Sigmoid colon (tissue), 7 donors: Measurements from ENCODE around the gene APOBEC2. TPM values are rescaled to one million over a fixed set of nuclear protein-coding genes. Genes with fewer than 3 reads are reported as not detected.

ENCODE experiments used
- DNase-seq: peaks from one replicate; pipeline ENCODE4 v3.0.0-alpha.2; 2019
- H3K27ac ChIP-seq, 4 donors: fragments of 200-600 bp; sonication (generic); one replicate each; pipeline ENCODE4 v1.5.1; 2016 to 2019; ENCODE audit warnings: mild to moderate bottlenecking in 1 of 4
- H3K27me3 ChIP-seq, 3 donors: fragments of 200-600 bp; sonication (generic); one replicate each; pipeline ENCODE4 v1.5.1; 2019; ENCODE audit warnings: mild to moderate bottlenecking in 1 of 3
- H3K36me3 ChIP-seq, 4 donors: fragments of 200-600 bp; sonication (generic); one replicate each; pipeline ENCODE4 v1.5.1; 2016 to 2019
- H3K4me1 ChIP-seq, 4 donors: fragments of 200-600 bp; sonication (generic); one replicate each; pipeline ENCODE4 v1.5.1; 2017 to 2019
- H3K4me3 ChIP-seq, 4 donors: fragments of 200-600 bp; sonication (generic); one replicate each; pipeline ENCODE4 v1.5.1; 2017 to 2019; ENCODE audit warnings: mild to moderate bottlenecking in 2 of 4, moderate library complexity in 1 of 4
- H3K9me3 ChIP-seq, 4 donors: fragments of 200-600 bp in 3 of 4; sonication (generic) in 3 of 4; one replicate each; pipeline versions ENCODE4 v1.5.1 to v1.6.1; 2013 to 2019
- EP300 ChIP-seq, 4 donors: sonication (generic); formaldehyde crosslinking; IDR thresholded peaks; one replicate each; pipeline ENCODE4 v1.6.1; 2017; ENCODE audit warnings: antibody characterized with exemption in 4 of 4
- POLR2A ChIP-seq, 2 donors: fragments of 450-650 bp; IDR thresholded peaks; one replicate each; pipeline ENCODE4 v1.6.1; 2016; ENCODE audit warnings: antibody characterized with exemption in 2 of 2, mild to moderate bottlenecking in 2 of 2, moderate library complexity in 2 of 2
- POLR2AphosphoS5 ChIP-seq, 4 donors: sonication (generic); formaldehyde crosslinking; IDR thresholded peaks; one replicate each; pipeline ENCODE4 v1.6.1; 2017; ENCODE audit warnings: antibody characterized with exemption in 4 of 4
- WGBS, 2 donors: extraction: QIAGEN DNeasy Blood & Tissue Kit; methylation state at CpG; one replicate each; pipeline ENCODE4 v1.1.7; 2013; 5-methylcytosine and 5-hydroxymethylcytosine counted together
- intact Hi-C: fragments of 100-400 bp; cut with DNase I; formaldehyde crosslinking; loops from one replicate; pipeline ENCODE4 v1.15.1; 2023
- polyA plus RNA-seq, 3 donors: library from polyadenylated mRNA; stranded (reverse); fragments of 200-250 nt; gene quantifications; one replicate each; pipeline ENCODE4 v1.2.3, GENCODE V29; 2013
- total RNA-seq, 4 donors: library from RNA; depleted of rRNA; stranded (reverse); fragments of >200 nt; gene quantifications; one replicate each; pipeline ENCODE4 v1.1.0, GENCODE V29; 2016
- TF ChIP-seq, protein P1 (sequence below), 4 experiments: fragments of 450-650 bp in 3 of 4; fragments of 200-600 bp in 1 of 4; IDR thresholded peaks; one replicate each; pipeline ENCODE4 v1.5.1; 2016 to 2019; ENCODE audit warnings: antibody characterized with exemption in 4 of 4, mild to moderate bottlenecking in 3 of 4, moderate library complexity in 2 of 4
- donor health status: healthy with polysubstance abuse.
- donor health status: Bipolar disorder and iron deficiency.
- donor health status: healthy.

APOBEC2 gene
- total and polyA plus RNA-seq, 7 donors: 0.20 to 1.1 (median 0.68) TPM; not detected in 2

DNA sequence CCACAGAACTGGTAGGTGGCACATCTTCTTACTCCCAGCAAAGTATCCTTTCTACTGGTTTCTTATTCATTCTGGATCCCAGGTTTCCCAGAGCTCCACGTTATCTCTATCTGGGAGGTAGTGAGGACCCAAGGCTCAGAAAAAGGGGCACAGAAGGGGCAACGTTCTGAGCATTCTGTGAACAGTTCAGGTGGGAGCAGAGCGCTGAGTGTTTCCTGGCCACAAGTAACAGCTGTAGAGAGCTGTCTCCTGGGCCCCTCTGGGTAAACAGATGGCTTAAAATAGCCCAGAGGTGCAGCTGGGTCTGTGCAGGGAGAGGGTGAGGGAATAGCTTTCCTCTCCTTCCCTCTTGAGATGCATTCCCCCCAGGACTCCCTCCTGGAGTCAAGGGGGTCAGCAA lies 2.1 kb downstream of the APOBEC2 start:
- peaks cover 0 to 65% (median 56%) of the 10 kb centered on the region in 4 donors for H3K4me1 ChIP-seq
- no peaks in the 10 kb centered on the region for H3K27me3 ChIP-seq
- peak overlapping the region; percentile 30 to 72 (median 42) for H3K27ac ChIP-seq
- no peak for DNase-seq
- no peaks in the 10 kb centered on the region for H3K9me3 ChIP-seq
- no peak overlapping the region for H3K4me3 ChIP-seq
- 36 to 70% methylated on average over 3 of the region's 3 CpGs for WGBS, 2 donors
- intact Hi-C loops: no loop called here
- TF ChIP-seq POLR2A (IDR thresholded peaks at IDR 0.05) (no peak), POLR2AphosphoS5 (IDR thresholded peaks at IDR 0.05) (no peak), EP300 (IDR thresholded peaks at IDR 0.05) (no peak)
- TF ChIP-seq, protein P1, sequence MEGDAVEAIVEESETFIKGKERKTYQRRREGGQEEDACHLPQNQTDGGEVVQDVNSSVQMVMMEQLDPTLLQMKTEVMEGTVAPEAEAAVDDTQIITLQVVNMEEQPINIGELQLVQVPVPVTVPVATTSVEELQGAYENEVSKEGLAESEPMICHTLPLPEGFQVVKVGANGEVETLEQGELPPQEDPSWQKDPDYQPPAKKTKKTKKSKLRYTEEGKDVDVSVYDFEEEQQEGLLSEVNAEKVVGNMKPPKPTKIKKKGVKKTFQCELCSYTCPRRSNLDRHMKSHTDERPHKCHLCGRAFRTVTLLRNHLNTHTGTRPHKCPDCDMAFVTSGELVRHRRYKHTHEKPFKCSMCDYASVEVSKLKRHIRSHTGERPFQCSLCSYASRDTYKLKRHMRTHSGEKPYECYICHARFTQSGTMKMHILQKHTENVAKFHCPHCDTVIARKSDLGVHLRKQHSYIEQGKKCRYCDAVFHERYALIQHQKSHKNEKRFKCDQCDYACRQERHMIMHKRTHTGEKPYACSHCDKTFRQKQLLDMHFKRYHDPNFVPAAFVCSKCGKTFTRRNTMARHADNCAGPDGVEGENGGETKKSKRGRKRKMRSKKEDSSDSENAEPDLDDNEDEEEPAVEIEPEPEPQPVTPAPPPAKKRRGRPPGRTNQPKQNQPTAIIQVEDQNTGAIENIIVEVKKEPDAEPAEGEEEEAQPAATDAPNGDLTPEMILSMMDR (IDR thresholded peaks at IDR 0.05): no peak
- no peaks in the 10 kb centered on the region for H3K36me3 ChIP-seq

DNA sequence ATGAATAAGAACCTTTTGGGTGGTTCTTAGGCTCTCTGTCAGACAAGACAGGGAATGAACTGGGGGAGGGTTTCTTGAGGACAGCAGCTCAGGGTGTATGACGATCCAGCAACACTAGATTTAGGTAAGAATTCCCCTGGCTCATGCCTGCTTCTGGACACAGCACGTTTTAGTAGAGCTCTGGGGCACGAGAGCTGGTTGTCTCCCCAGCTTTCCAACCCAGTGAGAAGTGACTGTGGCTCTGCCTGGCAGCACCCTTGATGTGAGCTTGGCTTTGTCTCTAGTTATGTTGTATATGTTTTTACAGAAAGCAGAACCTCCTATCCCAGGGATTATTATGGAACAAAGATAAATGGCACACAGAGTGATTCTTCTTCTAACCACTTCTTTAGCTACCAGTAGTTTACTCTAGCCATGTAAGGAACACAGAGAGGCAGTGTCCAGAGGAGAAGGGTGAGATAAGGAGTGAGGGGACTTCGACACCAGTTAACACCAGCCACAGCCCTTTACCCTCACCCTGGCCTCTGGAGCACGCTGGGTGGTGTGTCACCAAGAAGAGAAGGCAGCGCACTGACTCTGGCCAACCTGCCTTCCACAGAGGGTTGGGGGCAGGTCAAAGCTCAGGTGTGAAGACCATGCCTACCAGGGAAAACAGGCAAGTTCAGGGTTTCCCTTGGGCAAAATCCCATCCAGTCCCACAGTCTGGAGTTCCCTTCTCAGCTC lies 3.9 kb downstream of the APOBEC2 start:
- H3K4me3 ChIP-seq: no peak overlapping the region
- H3K36me3 ChIP-seq: peaks cover 0 to 8% (median 2%) of the 10 kb centered on the region in 4 donors
- peak overlapping the region; percentile 25 to 72 (median 66) for H3K27ac ChIP-seq
- intact Hi-C loops: no loop called here
- H3K9me3 ChIP-seq: no peaks in the 10 kb centered on the region
- no peaks in the 10 kb centered on the region for H3K27me3 ChIP-seq
- WGBS, 2 donors: 84 to 94% methylated on average over 6 of the region's 6 CpGs
- no peak for DNase-seq
- TF ChIP-seq, protein P1 (IDR thresholded peaks at IDR 0.05): no peak
- TF ChIP-seq POLR2AphosphoS5 (IDR thresholded peaks at IDR 0.05) (peak in 2 of 4 donors; percentile 25 to 38), POLR2A (IDR thresholded peaks at IDR 0.05) (no peak), EP300 (IDR thresholded peaks at IDR 0.05) (no peak)
- peaks cover 0 to 70% (median 59%) of the 10 kb centered on the region in 4 donors for H3K4me1 ChIP-seq

DNA sequence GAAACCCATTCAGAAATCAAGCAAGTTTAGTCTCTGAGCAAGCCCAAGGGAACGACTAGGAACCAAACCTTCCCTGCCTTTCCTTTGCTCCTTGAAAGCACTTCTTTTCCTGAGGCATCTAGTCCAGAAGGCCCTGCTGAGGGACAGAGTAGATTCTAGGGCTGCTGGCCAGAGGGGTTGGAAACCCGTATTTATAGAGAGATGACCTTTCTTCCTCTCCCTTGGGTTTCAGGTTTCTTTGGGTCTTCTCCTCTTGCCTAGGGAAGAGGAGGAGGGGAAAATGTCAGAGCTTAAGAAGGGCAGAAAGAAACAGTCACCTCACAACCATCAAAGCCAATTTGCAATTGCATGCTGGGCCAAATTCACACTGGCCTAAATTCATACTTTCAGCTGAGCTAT lies 5.8 kb downstream of the APOBEC2 start:
- Histone ChIP-seq H3K4me1 (peaks cover 0 to 57% (median 45%) of the 10 kb centered on the region in 4 donors), H3K36me3 (peaks cover 0 to 19% (median 3%) of the 10 kb centered on the region in 4 donors), H3K9me3 (no peaks in the 10 kb centered on the region), H3K27me3 (no peaks in the 10 kb centered on the region), H3K27ac (peak overlapping the region in 3 of 4 donors; percentile 21 to 34 (median 24)), H3K4me3 (no peak overlapping the region)
- no peak for TF ChIP-seq POLR2AphosphoS5 (IDR thresholded peaks at IDR 0.05)
- TF ChIP-seq POLR2A (IDR thresholded peaks at IDR 0.05): no peak
- TF ChIP-seq, protein P1 (IDR thresholded peaks at IDR 0.05): no peak
- TF ChIP-seq EP300 (IDR thresholded peaks at IDR 0.05): no peak
- intact Hi-C loops: no loop called here
- DNase-seq: no peak
- WGBS, 2 donors: 89 to 93% methylated on average over 2 of the region's 2 CpGs

DNA sequence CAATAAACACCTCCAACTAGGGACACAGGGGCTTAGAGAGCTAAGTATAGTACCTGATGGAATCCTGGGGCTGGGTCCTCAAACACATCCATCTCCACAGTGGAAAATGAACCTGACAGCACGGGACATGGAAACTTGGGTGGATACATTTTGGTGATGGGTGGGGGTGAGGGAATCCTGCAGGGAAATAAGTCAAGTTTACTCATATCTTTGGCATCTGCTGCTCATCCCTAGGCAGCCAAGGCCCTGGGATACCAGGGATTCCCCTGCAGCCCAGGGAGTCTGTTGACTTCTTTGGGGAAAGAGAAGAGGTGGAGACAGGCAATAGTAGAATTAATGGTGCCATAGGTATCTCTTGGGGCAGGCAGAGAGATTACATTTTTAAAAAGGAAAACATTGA lies 6.6 kb downstream of the APOBEC2 start:
- intact Hi-C loops: no loop called here
- Histone ChIP-seq H3K4me3 (no peak overlapping the region), H3K4me1 (peaks cover 0 to 55% (median 45%) of the 10 kb centered on the region in 4 donors), H3K9me3 (no peaks in the 10 kb centered on the region), H3K27me3 (no peaks in the 10 kb centered on the region), H3K27ac (peak overlapping the region in 2 of 4 donors; percentile 21 to 34), H3K36me3 (peaks cover 4 to 27% (median 7%) of the 10 kb centered on the region in 4 donors)
- no peak for TF ChIP-seq EP300 (IDR thresholded peaks at IDR 0.05)
- TF ChIP-seq, protein P1 (IDR thresholded peaks at IDR 0.05): no peak
- TF ChIP-seq POLR2AphosphoS5 (IDR thresholded peaks at IDR 0.05): no peak
- no peak for TF ChIP-seq POLR2A (IDR thresholded peaks at IDR 0.05)
- no peak for DNase-seq
- 81 to 92% methylated on average over 1 of the region's 1 CpG for WGBS, 2 donors
